ENCODE results near the gene ZNF664.

Gene ZNF664

DNA sequence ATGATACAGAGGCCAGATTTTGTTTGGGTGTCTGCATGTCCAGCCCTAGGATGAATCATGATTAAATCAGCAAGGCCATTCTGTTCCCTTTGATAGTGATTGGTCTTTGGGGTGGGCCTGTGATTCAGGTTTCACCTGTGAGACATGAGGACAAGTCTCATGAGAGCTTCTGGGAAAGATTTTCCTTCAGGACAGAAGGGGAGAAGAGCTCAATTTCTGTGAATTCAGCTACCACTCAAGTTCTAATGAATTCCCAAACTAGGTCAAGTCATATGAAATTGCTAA, 73.4 kb downstream of the ZNF664 start:
- Histone ChIP-seq H3K36me3 (ENCODE audit: control insufficient read depth, insufficient read depth, low read length) (no peaks in the 10 kb centered on the region), H3K4me1 (ENCODE audit: control insufficient read depth, insufficient read depth, low read length) (peaks cover 13% of the 10 kb centered on the region; the same call in 1 of the 2 replicates), H3K9me3 (ENCODE audit: control insufficient read depth, insufficient read depth, low read depth, low read length) (peaks cover 21% of the 10 kb centered on the region), H3K27me3 (ENCODE audit: control insufficient read depth, insufficient read depth, low read length) (no peaks in the 10 kb centered on the region), H3K27ac (ENCODE audit: low read depth, low read length) (no peak overlapping the region), H3K4me3 (ENCODE audit: low read depth, low read length) (no peak overlapping the region), H3K9ac (ENCODE audit: low read length) (no peak overlapping the region)

DNA sequence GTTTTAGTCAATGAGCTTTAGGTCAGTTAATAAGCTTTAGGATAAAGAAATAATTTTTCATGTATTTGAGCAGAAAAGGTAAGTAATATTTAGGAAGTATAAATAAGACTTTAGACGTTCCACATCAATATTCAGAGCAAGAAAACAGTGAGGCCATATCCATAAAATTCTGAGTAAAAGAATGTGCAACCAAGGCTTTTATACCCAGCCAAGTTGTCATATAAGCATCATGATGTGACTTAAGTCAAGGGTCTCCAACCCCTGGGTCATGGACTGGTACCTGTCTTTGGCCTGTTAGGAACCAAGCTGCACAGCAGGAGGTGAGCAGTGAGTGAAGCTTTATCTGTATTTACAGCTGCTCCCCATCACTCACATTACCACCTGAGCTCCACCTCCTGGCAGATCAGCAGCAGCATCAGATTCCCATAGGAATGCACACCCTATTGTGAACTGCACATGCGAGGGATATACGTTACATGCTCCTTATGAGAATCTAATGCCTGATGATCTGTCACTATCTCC, 74.1 kb downstream of the ZNF664 start:
- Histone ChIP-seq H3K36me3 (ENCODE audit: control insufficient read depth, insufficient read depth, low read length) (no peaks in the 10 kb centered on the region), H3K4me3 (ENCODE audit: low read depth, low read length) (no peak overlapping the region), H3K4me1 (ENCODE audit: control insufficient read depth, insufficient read depth, low read length) (peaks cover 13% of the 10 kb centered on the region; the same call in 1 of the 2 replicates), H3K27ac (ENCODE audit: low read depth, low read length) (no peak overlapping the region), H3K9ac (ENCODE audit: low read length) (no peak overlapping the region), H3K9me3 (ENCODE audit: control insufficient read depth, insufficient read depth, low read depth, low read length) (peaks cover 21% of the 10 kb centered on the region), H3K27me3 (ENCODE audit: control insufficient read depth, insufficient read depth, low read length) (no peaks in the 10 kb centered on the region)

DNA sequence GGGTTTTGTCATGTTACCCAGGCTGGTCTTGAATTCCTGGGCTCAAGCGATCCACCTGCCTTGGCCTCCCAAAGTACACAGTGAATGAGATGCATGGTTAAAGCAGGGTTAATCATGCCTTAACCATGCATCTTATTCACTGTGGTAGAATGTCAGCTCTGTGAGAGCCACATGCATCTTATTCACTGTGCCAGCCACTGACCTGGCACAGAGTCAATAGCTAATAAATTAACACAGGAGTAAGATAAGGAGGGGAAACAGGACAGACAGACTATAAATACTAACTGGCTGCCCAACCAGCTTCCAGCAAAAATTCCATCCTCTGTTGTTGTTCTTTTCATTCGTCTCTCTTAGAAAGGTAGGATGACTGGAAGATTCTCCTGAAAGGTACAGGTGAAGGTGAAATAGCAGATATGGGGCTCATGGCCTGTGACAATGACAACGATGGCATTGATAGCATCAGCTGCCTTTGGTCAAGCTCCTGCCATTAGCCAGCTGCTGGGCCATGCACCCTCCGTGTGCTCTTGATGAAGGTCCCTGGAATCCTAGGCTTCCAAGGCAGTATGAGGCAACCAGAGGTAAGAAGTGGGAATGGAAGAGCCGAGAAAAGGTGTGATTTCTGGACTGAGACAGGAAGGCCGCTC, 76.6 kb downstream of the ZNF664 start:
- Histone ChIP-seq H3K4me1 (ENCODE audit: control insufficient read depth, insufficient read depth, low read length) (peaks cover 9% of the 10 kb centered on the region; the same call in 1 of the 2 replicates), H3K9ac (ENCODE audit: low read length) (no peak overlapping the region), H3K27ac (ENCODE audit: low read depth, low read length) (no peak overlapping the region), H3K36me3 (ENCODE audit: control insufficient read depth, insufficient read depth, low read length) (no peaks in the 10 kb centered on the region), H3K4me3 (ENCODE audit: low read depth, low read length) (no peak overlapping the region), H3K27me3 (ENCODE audit: control insufficient read depth, insufficient read depth, low read length) (no peaks in the 10 kb centered on the region), H3K9me3 (ENCODE audit: control insufficient read depth, insufficient read depth, low read depth, low read length) (peaks cover 21% of the 10 kb centered on the region)

GRCh38 chr12:124053851-124054250, 80.8 kb downstream of the ZNF664 start:
- H3K9ac ChIP-seq (ENCODE audit: low read length): no peak overlapping the region
- no peak overlapping the region for H3K4me3 ChIP-seq (ENCODE audit: low read depth, low read length)
- no peaks in the 10 kb centered on the region for H3K27me3 ChIP-seq (ENCODE audit: control insufficient read depth, insufficient read depth, low read length)
- H3K4me1 ChIP-seq (ENCODE audit: control insufficient read depth, insufficient read depth, low read length): no peaks in the 10 kb centered on the region; the same call in 1 of the 2 replicates
- H3K27ac ChIP-seq (ENCODE audit: low read depth, low read length): no peak overlapping the region
- no peaks in the 10 kb centered on the region for H3K36me3 ChIP-seq (ENCODE audit: control insufficient read depth, insufficient read depth, low read length)
- 0 out of 2 replicates have a peak, but pooled peaks cover under 1% of the 10 kb centered on the region for H3K9me3 ChIP-seq (ENCODE audit: control insufficient read depth, insufficient read depth, low read depth, low read length)

DNA sequence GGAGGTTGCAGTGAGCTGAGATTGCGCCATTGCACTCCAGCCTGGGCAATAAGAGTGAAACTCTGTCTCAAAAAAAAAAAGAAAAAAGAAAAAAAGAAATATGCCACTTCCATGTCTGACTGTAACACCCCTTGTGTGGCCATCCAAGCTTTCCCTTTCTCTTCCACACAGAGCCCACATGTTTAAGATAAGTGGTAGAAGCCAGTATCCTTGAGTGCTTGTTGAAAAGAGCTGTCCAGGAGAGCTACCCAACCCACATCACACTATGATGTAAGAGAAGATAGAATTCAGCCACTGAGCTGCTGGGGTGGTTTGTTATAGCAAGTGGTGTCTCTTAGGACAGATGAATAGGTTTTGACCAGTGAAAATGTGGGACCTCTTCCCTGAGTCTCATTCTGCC, 82.1 kb downstream of the ZNF664 start:
- Histone ChIP-seq H3K27me3 (ENCODE audit: control insufficient read depth, insufficient read depth, low read length) (no peaks in the 10 kb centered on the region), H3K9me3 (ENCODE audit: control insufficient read depth, insufficient read depth, low read depth, low read length) (peaks cover 5% of the 10 kb centered on the region), H3K36me3 (ENCODE audit: control insufficient read depth, insufficient read depth, low read length) (no peaks in the 10 kb centered on the region), H3K9ac (ENCODE audit: low read length) (no peak overlapping the region), H3K4me1 (ENCODE audit: control insufficient read depth, insufficient read depth, low read length) (no peaks in the 10 kb centered on the region; the same call in 1 of the 2 replicates), H3K27ac (ENCODE audit: low read depth, low read length) (no peak overlapping the region), H3K4me3 (ENCODE audit: low read depth, low read length) (no peak overlapping the region)

- Histone ChIP-seq H3K9me3 (ENCODE audit: control insufficient read depth, insufficient read depth, low read depth, low read length) (peaks cover 5% of the 10 kb centered on the region), H3K4me1 (ENCODE audit: control insufficient read depth, insufficient read depth, low read length) (no peaks in the 10 kb centered on the region; the same call in 1 of the 2 replicates), H3K36me3 (ENCODE audit: control insufficient read depth, insufficient read depth, low read length) (no peaks in the 10 kb centered on the region), H3K27me3 (ENCODE audit: control insufficient read depth, insufficient read depth, low read length) (no peaks in the 10 kb centered on the region), H3K9ac (ENCODE audit: low read length) (no peak overlapping the region), H3K4me3 (ENCODE audit: low read depth, low read length) (no peak overlapping the region), H3K27ac (ENCODE audit: low read depth, low read length) (no peak overlapping the region)
Observed at GRCh38 chr12:124057691-124058090, 84.7 kb downstream of the ZNF664 start.

DNA sequence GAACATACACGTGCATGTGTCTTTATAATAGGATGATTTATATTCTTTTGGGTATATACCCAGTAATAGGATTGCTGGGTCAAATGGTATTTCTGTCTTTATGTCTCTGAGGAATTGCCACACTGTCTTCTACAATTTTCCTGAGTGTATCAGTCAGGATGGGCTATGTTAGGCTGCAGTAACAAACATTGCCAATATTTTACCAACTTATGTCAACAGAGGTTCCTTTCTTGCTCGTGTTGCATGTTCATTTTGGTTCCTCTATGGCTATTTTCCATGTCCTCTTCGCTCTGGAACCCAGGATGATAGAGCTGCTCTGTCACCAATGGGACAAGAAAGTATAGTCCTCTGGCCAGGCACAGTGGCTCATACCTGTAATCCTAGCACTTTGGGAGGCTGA, 86.7 kb downstream of the ZNF664 start:
- Histone ChIP-seq H3K4me1 (ENCODE audit: control insufficient read depth, insufficient read depth, low read length) (no peaks in the 10 kb centered on the region), H3K27me3 (ENCODE audit: control insufficient read depth, insufficient read depth, low read length) (no peaks in the 10 kb centered on the region), H3K9ac (ENCODE audit: low read length) (no peak overlapping the region), H3K4me3 (ENCODE audit: low read depth, low read length) (no peak overlapping the region), H3K27ac (ENCODE audit: low read depth, low read length) (no peak overlapping the region), H3K36me3 (ENCODE audit: control insufficient read depth, insufficient read depth, low read length) (no peaks in the 10 kb centered on the region), H3K9me3 (ENCODE audit: control insufficient read depth, insufficient read depth, low read depth, low read length) (peaks cover 5% of the 10 kb centered on the region)
